GM13976 (cell line): ENCODE data around the gene ABHD12.

Source experiments
- DNase-seq: peaks from one replicate; pipeline ENCODE4 v3.0.0; 2012; ENCODE audit warnings: low spot score
- CTCF ChIP-seq: IDR thresholded peaks from 2 replicates; pipeline ENCODE4 v1.5.1; 2012; ENCODE audit warnings: borderline replicate concordance, mild to moderate bottlenecking; ENCODE audit not compliant: insufficient read depth; ENCODE audit errors: extremely low read depth, missing control alignments, control extremely low read depth
- in situ Hi-C: fragments of 300-500 bp; cut with MboI; formaldehyde crosslinking; loops from one replicate; pipeline ENCODE4 v1.12.0; 2022; ENCODE audit warnings: low sequenced_read_pairs, mixed read lengths, inconsistent platforms; ENCODE audit not compliant: unreplicated experiment

The ABHD12 gene

DNA sequence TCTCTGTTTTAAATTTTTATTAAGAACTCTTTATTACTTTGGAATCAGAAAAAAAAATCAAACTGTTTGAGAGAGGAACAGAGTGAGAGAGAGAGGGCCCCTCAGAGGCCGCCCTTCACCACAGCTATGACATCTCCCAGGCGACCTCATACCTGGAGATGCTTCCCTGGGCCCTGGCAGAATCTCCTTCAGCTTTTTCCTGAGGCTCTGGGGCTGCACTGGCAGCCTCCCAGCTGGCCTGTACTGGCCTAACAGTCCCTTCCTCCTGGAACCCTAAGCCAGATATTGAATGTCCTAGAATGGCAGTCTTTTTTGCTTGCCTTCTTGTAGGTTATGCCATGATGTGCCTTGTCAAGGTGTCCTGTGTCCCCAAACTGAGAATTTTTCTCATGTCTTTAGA lies 13.7 kb downstream of the ABHD12 start:
- TF ChIP-seq CTCF = no peak
- no peak for DNase-seq
- in situ Hi-C loops = loop anchor here (25.0 kb wide), 1 partner anchor 190 kb away; the partner anchor contains the start of gene ENTPD6

- in situ Hi-C loops = loop anchor here (25.0 kb wide), 1 partner anchor 189 kb away; the partner anchor contains the start of gene ENTPD6
Measured at GRCh38 chr20:25376236-25376635, 14.4 kb downstream of the ABHD12 start.

DNA sequence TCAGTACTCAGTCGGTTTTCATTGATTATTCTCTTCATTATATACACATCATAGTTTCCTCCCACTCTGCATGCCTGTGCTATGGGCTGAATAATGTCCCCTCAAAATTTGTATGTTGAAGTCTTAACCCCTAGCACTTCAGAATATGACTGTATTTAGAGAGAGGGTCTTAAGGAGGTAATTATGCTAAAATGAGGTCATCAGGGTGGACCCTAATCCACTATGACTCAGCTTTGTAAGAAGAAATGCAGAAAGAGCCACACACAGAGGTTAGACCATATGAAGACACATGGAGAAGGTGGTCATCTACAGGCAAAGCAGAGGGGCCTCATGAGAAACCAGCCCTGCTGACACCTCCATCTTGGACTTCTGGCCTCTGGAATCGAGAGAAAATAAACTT lies 15.8 kb downstream of the ABHD12 start:
- no peak for TF ChIP-seq CTCF

More at GRCh38 chr20:25376236-25376635, 14.4 kb downstream of the ABHD12 start:
- DNase-seq = no peak
- no peak for TF ChIP-seq CTCF

DNA sequence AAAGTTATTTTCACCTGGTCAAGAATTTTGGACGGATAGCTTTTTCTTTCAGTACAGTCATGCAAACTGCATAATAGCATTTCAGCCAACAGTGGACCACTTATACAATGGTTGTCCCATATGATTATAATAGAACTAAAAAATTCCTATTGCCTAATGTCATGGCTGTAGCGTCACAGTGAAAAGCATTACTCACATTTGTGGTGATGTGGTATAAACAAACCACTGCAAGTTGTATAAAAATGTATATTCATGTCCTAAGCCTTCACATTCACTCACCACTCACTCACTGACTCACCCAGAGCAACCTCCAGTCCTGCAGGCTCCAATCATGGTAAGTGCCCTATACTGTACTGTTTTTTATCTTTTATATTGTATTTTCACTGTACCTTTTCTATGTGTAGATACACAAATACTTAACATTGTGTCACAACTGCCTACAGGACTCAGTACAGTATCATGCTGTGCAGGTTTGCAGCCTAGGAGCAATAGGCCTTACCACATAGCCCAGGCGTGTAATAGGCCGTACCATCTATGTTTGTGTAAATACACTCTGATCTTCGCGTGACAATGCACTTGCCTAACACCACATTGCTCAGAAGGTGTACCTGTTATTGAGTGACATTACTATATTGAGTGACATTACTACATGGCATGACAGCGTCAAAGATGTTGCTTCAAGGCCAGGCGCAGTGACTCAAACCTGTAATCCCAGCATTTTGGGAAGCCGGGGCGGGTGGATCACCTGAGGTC lies 17.9 kb downstream of the ABHD12 start:
- DNase-seq = no peak
- in situ Hi-C loops = no loop called here
- TF ChIP-seq CTCF = no peak

More for the DNA sequence above, 15.8 kb downstream of the ABHD12 start:
- DNase-seq = no peak
- in situ Hi-C loops = loop anchor here (25.0 kb wide), 1 partner anchor 188 kb away; the partner anchor contains the start of gene ENTPD6

GRCh38 chr20:25369971-25370370 lies 20.7 kb downstream of the ABHD12 start:
- no peak for DNase-seq
- no peak for TF ChIP-seq CTCF
- in situ Hi-C loops = no loop called here

DNA sequence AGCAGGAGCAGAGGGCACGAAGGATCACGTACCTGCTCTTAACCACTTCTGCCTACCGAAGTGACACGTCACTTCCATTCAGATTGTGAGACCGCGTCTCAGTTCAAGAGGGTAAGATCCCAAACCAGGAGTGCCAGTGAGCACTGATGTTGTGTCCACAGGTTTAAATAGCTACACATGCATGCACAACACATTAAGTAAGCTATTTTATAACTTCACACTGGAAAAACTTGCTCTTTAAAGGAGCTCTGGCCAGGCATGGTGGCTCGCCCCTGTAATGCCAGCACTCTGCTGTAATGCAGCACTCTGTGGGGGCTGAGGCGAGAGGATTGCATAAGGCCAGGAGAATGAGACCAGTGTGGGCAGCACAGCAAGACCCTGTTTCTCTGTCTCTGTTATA lies 21.1 kb downstream of the ABHD12 start:
- no peak for TF ChIP-seq CTCF
- DNase-seq = no peak
- in situ Hi-C loops = no loop called here

GRCh38 chr20:25368976-25369375 lies 21.7 kb downstream of the ABHD12 start:
- no peak for TF ChIP-seq CTCF
- in situ Hi-C loops = no loop called here
- DNase-seq = no peak
